GM18519 (cell line): ENCODE data around the gene KRTAP23-1.
A peak's percentile ranks its signal among the peaks of the same experiment; 100 is the strongest.

Experiments
- ATAC-seq: cut with Tn5 transposase; IDR thresholded peaks from one replicate; pipeline ENCODE4 v1.9.1; 2021; ENCODE audit warnings: mild to moderate bottlenecking, moderate library complexity; ENCODE audit not compliant: unreplicated experiment, low FRiP score

Gene KRTAP23-1

GRCh38 chr21:30348506-30348905 lies at the start of gene KRTAP23-1:
Gene KRTAP23-1 (minus strand): TSS chr21:30348606. CDS start chr21:30348606, 0 bp downstream.
- ATAC-seq = no peak

DNA sequence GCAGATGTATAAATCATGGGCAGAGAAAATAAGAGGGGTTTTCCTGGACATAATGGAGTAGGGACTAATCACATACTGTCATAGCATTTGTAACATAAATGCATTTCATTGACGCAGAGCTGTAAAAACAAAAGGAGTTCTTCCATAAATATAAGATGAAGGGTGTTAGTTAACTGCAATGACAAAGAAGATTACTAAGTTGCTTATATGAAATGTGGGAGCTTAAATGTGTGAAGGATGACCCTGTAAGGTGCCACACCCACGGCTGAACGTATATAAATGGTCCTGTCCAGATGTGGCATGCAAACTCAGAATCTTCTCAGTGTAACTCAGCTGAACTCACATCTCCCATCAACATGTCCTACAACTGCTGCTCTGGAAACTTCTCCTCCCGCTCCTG lies 47.3 kb upstream of the KRTAP23-1 start, which contains the start of gene KRTAP13-1:
Gene KRTAP13-1, plus strand, starts transcription at position 301 of the 400 bp plus-strand sequence. Its CDS starts 56 bp downstream, at position 357.
- ATAC-seq = no peak

- no peak for ATAC-seq
Observed at GRCh38 chr21:30391492-30392025, 43.2 kb upstream of the KRTAP23-1 start.

DNA sequence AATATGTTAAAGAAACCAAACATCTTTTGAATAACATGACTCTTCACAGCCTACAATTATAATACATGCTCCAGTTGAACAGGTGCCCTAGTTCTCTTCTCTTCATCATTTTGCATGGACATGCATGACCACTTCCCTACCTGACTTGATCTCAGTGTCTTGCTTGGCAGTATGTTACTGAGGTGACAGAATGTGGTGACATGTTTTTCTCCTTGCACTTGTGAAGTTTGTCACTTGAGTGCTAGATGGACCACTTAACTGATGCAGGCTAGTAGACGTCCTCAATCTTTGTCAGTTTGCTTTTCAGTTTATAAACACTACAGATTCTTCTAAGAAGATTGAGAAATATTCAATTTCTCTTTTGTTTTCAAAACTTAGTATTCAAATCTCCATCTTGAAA lies 33.8 kb upstream of the KRTAP23-1 start:
- no peak for ATAC-seq

GRCh38 chr21:30372139-30372770 lies 23.8 kb upstream of the KRTAP23-1 start, which contains the start of gene KRTAP13-2:
Gene KRTAP13-2 (minus strand): TSS chr21:30372271. CDS start chr21:30372213, 58 bp downstream.
- ATAC-seq = no peak

- no peak for ATAC-seq
Observed at GRCh38 chr21:30355906-30356305, 7.5 kb upstream of the KRTAP23-1 start.

DNA sequence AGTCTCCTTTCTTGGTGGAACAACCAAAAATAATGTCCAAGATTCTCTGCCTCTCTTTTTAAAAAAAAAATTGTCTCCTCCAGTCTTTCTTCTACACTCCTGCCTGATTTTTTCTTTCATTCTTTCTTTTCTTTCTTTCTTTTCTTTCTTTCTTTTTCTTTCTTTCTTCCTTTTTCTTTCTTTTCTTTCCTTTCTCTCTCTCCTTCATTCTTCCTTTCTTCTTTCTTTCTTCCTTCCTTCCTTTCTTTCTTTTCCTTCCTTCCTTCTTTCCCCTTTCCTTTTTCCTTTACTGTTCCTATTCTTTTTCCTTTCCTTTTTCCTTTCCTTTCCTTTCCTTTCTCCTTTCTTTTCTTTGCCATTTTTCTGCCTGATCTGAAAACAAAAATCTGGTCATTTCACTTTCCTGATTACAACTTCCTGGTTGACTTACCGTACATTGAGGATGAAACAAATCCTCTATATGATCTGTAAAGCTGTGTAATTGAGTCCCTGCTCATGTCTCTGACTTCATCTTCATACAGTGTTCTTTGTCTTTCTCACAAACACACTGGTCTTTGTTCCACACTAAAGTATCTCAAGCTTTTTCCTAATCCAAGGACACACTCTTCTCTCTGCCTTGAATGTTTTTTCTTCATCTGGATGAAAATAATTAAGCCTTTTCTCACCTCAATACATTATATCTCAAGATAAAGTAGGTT lies 6.1 kb upstream of the KRTAP23-1 start:
- ATAC-seq = no peak

DNA sequence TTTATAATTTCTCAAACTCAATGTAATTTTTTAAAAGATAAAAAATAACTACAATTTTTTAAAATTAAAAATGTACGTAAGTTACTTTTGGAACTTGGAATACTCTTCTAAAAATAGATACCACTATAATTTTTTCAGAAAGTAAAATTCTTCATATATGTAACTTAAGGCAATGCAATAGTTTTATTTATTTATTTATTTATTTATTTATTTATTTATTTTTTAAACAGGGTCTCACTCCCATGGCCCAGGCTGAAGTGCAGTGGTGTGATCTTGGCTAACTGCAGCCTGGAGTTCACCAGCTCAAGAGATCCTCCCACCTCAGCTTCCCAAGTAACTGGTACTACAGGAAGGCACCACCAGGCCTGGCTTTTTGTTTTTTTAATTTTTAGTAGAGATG lies 3.1 kb upstream of the KRTAP23-1 start:
- no peak for ATAC-seq

GRCh38 chr21:30349572-30349971 lies 1.2 kb upstream of the KRTAP23-1 start:
- no peak for ATAC-seq

GRCh38 chr21:30345014-30345413 lies 3.4 kb downstream of the KRTAP23-1 start:
- ATAC-seq = no peak

GRCh38 chr21:30340714-30341573 lies 7.5 kb downstream of the KRTAP23-1 start:
- ATAC-seq = peak; percentile 67

GRCh38 chr21:30338717-30339116 lies 9.7 kb downstream of the KRTAP23-1 start:
- ATAC-seq = no peak

DNA sequence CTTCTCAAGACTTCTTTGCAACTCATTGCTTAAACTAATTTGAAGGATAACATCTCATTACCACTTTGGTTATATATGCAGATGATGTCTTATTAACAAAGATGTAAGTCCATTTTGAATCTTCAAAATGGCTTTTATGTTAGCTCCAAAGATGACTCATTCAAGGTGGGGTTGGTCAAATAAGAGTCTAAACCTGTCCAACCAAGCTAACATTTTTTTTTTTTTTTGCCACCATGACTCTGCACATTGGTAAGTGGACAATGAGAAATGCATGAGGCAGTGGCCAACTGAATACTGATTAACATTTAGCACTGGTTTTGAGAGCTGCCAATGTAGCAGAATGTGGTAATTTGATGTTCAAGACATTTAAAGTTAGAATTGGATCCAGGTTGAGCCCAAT lies 10.6 kb downstream of the KRTAP23-1 start:
- ATAC-seq = no peak

DNA sequence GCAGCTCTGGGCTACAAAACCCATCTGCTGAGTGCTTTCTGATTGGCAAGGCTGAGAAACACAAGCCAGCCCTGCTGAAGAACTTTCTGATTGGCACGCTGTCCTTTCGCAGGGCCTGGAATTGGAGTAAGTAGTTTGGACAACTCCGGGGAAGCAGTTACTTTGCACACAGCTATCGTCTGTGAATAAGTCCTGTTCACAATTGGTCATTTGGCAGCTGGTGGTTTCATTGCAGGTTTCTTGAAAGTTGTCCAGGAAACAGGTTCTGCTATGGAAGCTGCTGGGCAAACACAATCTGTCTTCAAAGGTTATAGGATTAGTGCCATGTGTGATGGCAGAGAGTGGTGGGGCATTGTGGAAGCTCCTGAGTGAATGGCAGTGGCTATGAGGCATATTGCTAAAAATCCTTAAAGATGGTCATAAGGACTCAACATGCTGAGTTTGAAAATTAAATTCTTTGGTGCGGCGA lies 11.1 kb downstream of the KRTAP23-1 start, which contains the start of gene KRTAP27-1:
Gene KRTAP27-1, minus strand, starts transcription at position 419 of the 469 bp plus-strand sequence. Its CDS starts 26 bp downstream, at position 393.
- ATAC-seq = no peak

- ATAC-seq = no peak
Observed at GRCh38 chr21:30336596-30336995, 11.8 kb downstream of the KRTAP23-1 start.

GRCh38 chr21:30333736-30334135 lies 14.7 kb downstream of the KRTAP23-1 start:
- no peak for ATAC-seq

GRCh38 chr21:30332681-30333080 lies 15.7 kb downstream of the KRTAP23-1 start:
- ATAC-seq = no peak

DNA sequence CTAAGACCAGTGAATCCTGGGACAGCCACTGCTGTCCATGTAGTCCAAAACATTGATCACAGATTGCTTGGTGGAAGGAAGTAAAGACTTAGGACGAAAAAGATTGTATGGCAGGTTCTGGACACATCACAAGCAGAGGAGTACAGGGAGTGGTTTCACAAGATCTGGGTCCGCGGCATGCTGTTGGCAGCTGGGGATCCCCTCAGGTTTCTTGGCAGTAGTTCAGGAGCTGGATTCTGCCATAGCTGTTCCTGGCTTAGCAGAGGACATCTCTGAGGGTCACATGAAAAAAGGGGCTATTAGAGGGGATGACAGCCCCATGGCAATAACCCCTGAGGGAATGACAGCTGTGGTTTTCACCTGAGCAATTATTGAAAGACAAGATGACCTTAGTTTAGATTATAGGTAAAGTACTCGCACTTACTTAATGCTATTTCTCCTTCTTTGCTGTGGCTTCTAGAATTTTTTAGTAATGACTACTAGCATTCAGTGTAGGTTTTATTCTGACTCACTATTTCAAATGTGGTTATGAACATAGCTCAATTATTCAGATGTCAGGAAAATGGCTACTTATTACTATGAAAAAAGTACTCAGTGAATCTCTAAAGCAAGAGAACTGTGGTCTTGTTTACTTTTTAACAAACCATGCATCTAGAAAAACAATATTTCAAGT lies 19.1 kb downstream of the KRTAP23-1 start:
- ATAC-seq = no peak

DNA sequence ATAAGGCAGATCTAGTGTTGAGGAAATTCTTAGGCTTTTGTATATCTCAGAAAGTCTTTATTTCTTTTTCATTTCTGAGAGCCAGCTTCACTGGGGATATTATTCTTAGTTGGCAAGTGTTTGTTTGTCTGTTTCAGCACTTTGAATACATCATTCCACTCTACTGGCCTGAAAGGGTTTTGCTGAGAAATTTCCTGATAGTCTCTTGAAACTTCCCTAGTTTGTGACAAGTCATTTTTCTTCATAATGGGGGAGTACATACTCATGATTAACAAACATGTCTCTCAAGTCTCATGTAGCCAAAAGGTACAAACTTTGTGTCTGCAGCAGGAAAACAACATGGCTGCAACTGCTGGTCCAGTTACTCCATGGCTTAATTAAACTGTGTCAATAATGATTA lies 22.0 kb downstream of the KRTAP23-1 start:
- ATAC-seq = no peak

- ATAC-seq = no peak
Observed at GRCh38 chr21:30320215-30320614, 28.2 kb downstream of the KRTAP23-1 start, which contains the start of gene KRTAP26-1. Gene KRTAP26-1 (minus strand): TSS chr21:30320315. CDS start chr21:30320035, 280 bp downstream.
